ENCODE measurements around the gene TMEM139. TPM values are rescaled to one million over a fixed set of nuclear protein-coding genes. Genes with fewer than 3 reads are reported as not detected.

TMEM139 gene
- total and polyA plus RNA-seq, 3 donors from 2014 or later: 1.1 to 5.3 (median 2.2) TPM

- Histone ChIP-seq H3K36me3 (ENCODE audit: low read depth, missing control alignments) (no peaks in the 10 kb centered on the region), H3K4me1 (no peaks in the 10 kb centered on the region), H3K27ac (no peak overlapping the region), H3K27me3 (no peaks in the 10 kb centered on the region), H3K9me3 (no peaks in the 10 kb centered on the region), H3K4me3 (no peak overlapping the region)
- no peak for DNase-seq
- intact Hi-C loops (cut with DNase I; ENCODE audit: low total_unique reads): no loop called here
- 69 to 82% methylated on average over 6 to 9 of the region's 9 CpGs for WGBS, 2 donors
- TF ChIP-seq POLR2A (IDR thresholded peaks at IDR 0.05) (no peak), CTCF (IDR thresholded peaks at IDR 0.05) (no peak)
Observed at GRCh38 chr7:143320620-143321019, 35.9 kb downstream of the TMEM139 start.

- WGBS, 2 donors: 97 to 98% methylated on average over 10 of the region's 10 CpGs
- no peaks in the 10 kb centered on the region for H3K4me1 ChIP-seq
- no peak for DNase-seq
- no peaks in the 10 kb centered on the region for H3K27me3 ChIP-seq
- H3K27ac ChIP-seq: no peak overlapping the region
- no peaks in the 10 kb centered on the region for H3K36me3 ChIP-seq (ENCODE audit: low read depth, missing control alignments)
- TF ChIP-seq CTCF (IDR thresholded peaks at IDR 0.05) (no peak), POLR2A (IDR thresholded peaks at IDR 0.05) (no peak)
- no peak overlapping the region for H3K4me3 ChIP-seq
- no peaks in the 10 kb centered on the region for H3K9me3 ChIP-seq
- intact Hi-C loops (cut with DNase I; ENCODE audit: low total_unique reads): no loop called here
Observed at GRCh38 chr7:143321242-143321641, 36.5 kb downstream of the TMEM139 start.

- Histone ChIP-seq H3K4me3 (no peak overlapping the region), H3K36me3 (ENCODE audit: low read depth, missing control alignments) (no peaks in the 10 kb centered on the region), H3K27me3 (no peaks in the 10 kb centered on the region), H3K4me1 (no peaks in the 10 kb centered on the region), H3K27ac (no peak overlapping the region), H3K9me3 (no peaks in the 10 kb centered on the region)
- 83 to 97% methylated on average over 4 of the region's 4 CpGs for WGBS, 2 donors
- no peak for TF ChIP-seq POLR2A (IDR thresholded peaks at IDR 0.05)
- no peak for TF ChIP-seq CTCF (IDR thresholded peaks at IDR 0.05)
- DNase-seq: peak; percentile 37
- intact Hi-C loops (cut with DNase I; ENCODE audit: low total_unique reads): no loop called here
Observed at GRCh38 chr7:143321734-143322133, 37.0 kb downstream of the TMEM139 start.

GRCh38 chr7:143322760-143323633, 38.2 kb downstream of the TMEM139 start:
- intact Hi-C loops (cut with DNase I; ENCODE audit: low total_unique reads): no loop called here
- Histone ChIP-seq H3K27ac (no peak overlapping the region), H3K4me1 (no peaks in the 10 kb centered on the region), H3K9me3 (no peaks in the 10 kb centered on the region), H3K27me3 (no peaks in the 10 kb centered on the region), H3K36me3 (ENCODE audit: low read depth, missing control alignments) (no peaks in the 10 kb centered on the region), H3K4me3 (no peak overlapping the region)
- no peak for DNase-seq
- 75 to 77% methylated on average over 23 of the region's 23 CpGs for WGBS, 2 donors
- TF ChIP-seq CTCF (IDR thresholded peaks at IDR 0.05): no peak
- no peak for TF ChIP-seq POLR2A (IDR thresholded peaks at IDR 0.05)

- intact Hi-C loops (cut with DNase I; ENCODE audit: low total_unique reads): no loop called here
- H3K4me3 ChIP-seq: no peak overlapping the region
- no peaks in the 10 kb centered on the region for H3K27me3 ChIP-seq
- no peaks in the 10 kb centered on the region for H3K4me1 ChIP-seq
- H3K27ac ChIP-seq: no peak overlapping the region
- no peaks in the 10 kb centered on the region for H3K9me3 ChIP-seq
- no peak for DNase-seq
- WGBS, 2 donors: 71 to 86% methylated on average over 11 to 12 of the region's 12 CpGs
- TF ChIP-seq POLR2A (IDR thresholded peaks at IDR 0.05) (no peak), CTCF (IDR thresholded peaks at IDR 0.05) (no peak)
- H3K36me3 ChIP-seq (ENCODE audit: low read depth, missing control alignments): no peaks in the 10 kb centered on the region
Observed at GRCh38 chr7:143323653-143324052, 38.9 kb downstream of the TMEM139 start.

Data from testis (tissue), 3 donors.